Islet precursor cell (in vitro differentiated cells): ENCODE data around the gene TMOD1.
"Not testable (repeated sequence)": the region's sequence is repeated elsewhere in the genome, so short reads cannot be mapped to it uniquely, and the experiment has no call there.

Experiments used
- DNase-seq: peaks from one replicate; pipeline ENCODE4 v3.0.0-alpha.2; 2018

The TMOD1 gene

DNA sequence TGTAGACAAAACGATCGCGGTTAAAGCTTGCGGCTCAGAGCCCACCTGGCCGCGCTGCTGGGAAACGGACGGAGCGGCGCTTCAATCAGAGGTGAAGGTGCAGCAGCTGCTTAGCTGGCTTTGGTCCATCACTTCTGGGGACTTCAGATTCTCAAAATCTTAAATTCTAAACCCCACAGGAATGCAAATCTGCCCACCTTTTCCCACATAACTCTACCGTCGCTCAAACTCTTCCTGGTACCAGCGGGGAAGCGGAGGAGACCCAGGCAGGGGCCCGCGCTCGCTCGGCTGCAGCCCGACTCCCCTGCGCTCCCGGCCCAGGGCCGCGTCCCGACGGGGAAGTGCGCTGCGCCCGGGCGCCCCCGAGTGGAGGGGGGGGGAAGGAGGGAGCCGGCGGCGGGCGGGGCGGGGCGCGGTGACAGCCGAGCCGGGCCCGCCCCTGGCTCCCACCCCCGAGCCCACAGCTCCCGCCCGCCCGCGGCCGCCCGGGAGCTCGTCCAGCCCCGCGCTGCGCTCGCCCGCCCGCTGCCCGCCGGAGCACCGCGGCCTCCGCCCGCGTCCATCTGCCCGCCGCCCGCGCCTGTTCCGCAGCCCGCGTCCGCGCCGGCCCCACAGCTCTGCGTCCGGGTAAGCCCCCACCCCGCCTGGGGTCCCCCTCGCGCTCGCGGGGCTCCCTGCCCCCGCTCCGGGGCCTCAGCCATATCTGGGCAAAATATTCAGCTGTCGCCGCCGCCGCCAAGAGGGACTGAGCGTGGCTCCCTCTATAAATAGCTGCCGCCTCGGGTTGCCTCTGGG lies at the start of gene TMOD1:
TSS of gene TMOD1 (plus strand) at position 490 of the 795 bp plus-strand sequence. CDS start 22,523 bp downstream, outside the sequence.
- peak; percentile 85 for DNase-seq

DNA sequence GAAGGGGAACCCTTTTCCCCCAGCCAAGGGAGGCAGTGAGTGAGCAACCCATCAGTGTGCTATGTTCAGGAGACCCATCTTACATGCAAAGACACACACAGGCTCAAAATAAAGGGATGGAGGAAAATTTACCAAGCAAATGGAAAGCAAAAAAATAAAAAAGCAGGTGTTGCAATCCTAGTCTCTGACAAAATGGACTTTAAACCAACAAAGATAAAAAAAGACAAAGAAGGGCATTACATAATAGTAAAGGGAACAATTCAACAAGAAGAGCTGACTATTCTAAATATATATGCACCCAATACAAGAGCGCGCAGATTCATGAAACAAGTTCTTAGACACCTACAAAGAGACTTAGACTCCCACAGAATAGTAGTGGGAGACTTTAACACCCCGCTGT lies 47.9 kb upstream of the TMOD1 start:
- DNase-seq: not testable (repeated sequence)

DNA sequence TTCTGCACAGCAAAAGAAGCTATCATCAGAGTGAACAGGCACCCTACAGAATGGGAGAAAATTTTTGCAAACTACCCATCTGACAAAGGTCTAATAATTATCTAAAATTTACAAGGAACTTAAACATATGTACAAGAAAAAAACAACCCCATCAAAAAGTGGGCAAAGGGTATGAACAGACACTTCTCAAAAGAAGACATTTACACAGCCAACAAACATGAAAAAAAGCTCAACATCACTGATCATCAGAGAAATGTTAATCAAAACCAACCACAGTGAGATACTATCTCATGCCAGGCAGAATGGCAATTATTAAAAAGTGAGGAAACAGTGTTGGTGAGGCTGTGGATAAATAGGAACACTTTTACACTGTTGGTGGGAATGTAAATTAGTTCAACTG lies 44.6 kb upstream of the TMOD1 start:
- DNase-seq: not testable (repeated sequence)

DNA sequence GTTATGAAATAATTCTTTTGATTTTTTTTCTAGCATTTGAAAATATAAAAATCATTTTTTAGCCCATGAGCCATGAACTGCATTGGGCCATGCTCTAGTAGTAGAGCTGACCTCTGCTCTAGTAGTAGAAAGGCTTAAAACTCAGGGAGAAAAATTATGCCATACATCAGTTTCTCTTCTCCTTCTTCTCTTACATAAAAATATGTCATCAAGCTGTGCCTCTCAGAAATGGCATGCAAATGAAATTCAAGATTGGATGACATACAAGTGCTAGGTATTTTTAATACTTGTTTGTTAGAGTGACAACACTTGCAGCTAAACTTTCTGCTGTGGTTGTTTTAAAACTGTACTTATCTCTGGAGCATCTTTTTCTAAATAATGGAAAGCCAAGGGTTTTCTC lies 42.1 kb upstream of the TMOD1 start:
- DNase-seq: no peak

DNA sequence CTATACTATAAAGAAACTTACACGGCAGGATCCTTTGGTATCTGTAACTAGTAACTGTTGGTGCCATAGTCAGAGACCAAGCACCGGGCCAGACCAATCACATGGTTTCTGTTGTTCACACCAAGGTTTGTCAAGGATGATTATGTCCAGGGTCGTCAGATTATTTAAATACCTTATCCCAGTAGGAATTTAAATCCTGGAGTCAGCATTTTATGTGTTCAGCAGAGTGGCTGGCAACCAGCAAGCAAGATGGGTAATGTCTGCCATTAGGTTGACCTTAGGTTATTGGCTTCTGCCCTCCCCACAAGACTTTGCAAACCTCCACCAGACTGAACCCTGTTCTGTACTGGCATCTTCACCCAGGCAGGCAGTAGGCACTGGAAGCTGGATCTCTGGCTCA lies 39.3 kb upstream of the TMOD1 start:
- no peak for DNase-seq

DNA sequence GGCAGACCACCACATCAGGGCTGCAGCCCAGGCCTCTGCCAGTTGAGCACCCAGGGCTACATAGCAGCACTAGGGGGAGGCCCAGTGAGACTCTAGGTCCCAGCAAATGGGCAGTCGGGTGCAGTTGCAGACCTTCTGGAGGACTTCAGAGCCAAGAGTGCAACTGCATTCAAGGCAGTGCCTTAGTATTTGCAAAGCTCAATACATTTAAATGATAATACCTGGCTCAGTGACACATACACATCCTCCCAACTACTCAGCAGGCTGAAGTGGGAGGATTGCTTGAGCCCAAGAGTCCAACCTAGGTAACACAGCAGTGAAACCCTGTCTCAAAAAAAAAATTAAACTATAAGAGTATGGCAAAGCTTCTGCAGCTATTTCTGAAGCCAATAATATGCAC lies 38.6 kb upstream of the TMOD1 start:
- DNase-seq: no peak

DNA sequence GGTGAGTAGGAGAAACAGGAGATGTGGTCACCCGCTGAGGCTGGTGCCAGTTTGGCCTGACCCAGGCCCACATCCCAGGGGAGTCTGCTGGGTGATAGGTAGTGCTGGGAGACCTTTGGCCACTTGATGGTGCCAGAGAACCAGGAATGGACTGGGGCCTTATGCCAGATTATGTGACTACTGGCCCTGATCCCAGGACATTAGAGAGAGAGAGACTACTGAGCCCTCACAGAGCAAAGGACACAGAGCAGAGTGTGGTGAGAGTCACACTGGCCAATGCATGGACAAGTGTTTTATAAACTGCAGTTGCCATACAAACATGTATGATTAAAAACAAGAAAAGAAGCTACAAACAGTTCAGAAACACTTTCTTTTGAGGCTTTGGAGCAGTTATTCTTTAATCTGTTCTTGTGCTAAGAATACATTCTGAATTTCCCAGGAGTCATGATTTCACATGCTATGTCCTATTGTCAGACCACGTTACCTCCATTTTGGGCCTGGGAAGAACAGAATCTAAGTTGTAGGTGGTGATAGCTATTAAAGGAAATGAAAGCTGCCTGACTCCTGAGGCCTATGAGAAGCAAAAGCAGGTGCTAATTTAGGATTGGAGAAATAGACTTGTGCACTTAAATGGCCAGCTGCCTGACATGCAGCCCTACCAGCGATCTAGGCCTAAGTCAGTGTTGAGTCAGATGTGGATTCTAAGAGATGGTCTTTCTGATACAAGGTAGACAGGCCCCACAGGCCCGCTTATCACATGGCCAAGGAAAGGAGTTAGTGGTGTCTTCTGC lies 32.6 kb upstream of the TMOD1 start:
- peak; percentile 83 for DNase-seq

DNA sequence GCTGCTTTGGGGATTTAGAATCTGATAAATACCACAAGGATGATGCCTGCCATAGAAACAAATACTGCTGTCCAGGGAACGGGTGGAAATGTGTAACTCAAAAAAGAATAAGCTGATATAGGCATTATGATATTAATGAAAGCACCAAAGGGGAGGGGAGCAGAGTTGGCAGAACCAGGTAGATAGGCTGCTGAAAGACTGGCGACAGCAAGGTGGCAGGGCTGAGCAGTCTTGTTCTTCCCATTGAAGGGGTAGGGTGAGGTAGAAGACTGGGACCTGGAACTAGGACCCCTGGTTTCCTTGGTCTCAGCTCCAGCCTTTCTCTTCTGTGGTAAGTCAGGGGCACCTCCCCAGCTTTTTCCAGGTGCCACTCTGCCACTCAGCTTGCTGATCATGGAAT lies 31.4 kb upstream of the TMOD1 start:
- DNase-seq: peak; percentile 58

DNA sequence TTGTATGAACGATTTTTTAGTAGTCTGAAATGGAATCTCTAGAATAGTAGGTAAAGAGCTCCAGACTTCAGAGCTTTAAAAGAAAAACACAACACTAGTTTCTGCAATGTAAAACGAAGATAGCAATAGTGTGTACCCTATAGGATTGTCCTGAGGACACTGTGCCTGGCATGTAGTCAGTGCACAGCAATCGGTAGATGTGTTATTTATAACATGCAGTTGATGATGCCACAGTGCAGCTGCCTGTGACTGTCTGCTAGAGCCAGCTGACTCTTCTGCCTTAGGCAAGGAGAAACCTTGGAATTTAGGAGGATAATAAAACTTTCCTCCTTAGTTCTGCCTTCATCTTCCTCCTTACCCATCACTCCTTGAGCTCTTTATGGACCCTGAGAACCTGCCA lies 27.7 kb upstream of the TMOD1 start:
- DNase-seq: no peak

DNA sequence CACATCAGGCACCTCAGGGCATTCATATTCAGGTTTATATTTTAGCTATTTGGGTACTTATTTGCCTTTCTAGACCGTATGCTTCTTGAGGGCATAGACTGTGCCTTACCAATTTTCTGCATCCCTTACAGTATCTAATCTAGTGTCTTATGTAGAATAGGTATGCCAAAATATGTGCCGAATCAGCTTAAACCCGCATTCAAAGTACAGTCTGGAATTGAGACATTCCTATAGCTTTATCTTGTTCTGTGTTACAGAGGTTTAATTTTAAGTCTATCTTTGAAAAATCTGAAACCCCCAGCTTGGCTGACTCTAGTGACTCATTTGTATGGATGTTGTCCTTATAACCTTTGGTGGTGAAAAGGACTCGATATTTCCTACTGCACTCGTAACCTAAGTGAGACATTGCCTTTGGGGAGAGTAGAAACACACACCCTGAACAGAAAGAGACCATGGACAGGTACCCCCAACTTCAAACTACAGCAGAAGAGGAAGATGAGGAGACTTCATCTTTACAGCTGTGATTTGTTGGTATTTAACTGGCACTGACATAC lies 27.0 kb upstream of the TMOD1 start:
- DNase-seq: no peak

DNA sequence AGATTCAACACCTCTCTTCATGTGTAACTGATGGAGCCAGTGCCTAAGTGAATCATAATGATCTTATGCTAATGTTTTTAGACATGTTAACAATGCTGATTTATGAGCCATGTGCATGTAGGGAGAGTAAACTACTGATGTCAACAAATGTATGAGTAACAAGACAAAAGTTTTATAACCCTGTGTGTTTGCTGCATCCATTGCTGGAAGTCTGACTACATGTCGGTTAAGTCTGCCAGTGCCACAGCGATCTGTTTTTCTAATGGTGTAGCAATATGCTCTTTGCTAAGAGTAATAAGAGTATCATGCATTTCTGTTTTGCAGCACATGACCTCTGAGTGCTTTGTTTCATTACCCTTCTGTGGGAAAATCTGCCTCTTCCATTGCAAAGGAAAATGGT lies 26.4 kb upstream of the TMOD1 start:
- DNase-seq: no peak

DNA sequence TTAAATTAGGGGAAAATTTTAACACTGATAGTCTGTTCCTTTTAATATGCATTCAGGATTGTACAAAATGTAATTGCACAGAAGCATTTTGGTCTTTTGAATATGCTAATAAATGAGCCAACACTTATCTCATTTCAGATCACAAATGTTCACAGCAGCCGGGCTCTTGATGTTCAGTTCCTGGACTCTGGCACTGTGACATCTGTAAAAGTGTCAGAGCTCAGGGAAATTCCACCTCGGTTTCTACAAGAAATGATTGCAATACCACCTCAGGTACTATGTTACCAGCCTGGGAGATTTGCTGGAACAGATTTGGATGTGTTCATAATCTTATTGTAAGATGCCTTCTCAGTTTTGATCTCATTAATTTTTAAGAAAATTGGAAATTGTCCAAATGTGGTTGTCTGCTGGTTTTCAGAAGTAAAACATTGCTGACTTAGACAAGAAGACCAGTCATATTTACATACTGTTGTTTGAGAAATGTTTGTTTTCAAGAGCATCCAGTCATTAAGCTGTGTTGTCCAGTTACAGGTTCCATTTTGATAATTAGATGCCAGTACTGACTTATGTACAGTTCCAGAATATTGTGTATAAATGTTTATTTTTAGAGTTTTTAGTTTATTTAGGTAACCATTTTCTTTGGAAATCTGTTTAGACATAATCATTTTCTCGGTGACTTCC lies 23.0 kb upstream of the TMOD1 start:
- DNase-seq: no peak

DNA sequence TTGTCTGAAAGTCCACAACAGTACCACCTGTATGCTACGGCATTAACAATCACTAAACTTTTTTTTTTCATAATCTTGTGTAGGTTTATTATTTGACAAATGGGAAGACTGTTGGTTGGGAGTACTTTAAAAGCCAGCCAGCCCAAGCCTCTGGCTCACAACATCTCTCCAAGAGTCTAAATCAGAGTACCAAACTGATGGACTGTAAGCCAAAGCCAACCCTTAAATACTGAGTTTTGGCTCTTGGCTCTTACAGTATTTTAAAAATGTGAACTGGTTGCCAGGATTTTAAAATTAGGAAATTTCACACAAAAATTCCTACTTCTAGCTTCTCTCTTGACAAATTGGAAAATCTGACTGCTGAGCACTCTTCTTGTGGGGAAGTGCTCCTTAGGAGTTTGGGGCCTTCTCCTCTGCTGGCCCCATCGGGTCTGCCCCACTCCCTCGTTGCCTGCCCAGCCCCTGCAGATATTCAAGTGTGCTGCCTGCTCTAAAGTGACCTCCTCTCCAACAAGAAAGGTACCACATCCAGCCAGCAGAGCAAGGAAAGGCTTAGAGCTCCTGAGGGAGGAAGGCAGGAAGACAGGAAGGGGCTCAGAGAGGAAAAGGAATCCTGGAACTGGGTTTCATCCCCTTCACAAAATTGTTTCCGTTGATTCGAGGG lies 21.8 kb upstream of the TMOD1 start:
- no peak for DNase-seq

DNA sequence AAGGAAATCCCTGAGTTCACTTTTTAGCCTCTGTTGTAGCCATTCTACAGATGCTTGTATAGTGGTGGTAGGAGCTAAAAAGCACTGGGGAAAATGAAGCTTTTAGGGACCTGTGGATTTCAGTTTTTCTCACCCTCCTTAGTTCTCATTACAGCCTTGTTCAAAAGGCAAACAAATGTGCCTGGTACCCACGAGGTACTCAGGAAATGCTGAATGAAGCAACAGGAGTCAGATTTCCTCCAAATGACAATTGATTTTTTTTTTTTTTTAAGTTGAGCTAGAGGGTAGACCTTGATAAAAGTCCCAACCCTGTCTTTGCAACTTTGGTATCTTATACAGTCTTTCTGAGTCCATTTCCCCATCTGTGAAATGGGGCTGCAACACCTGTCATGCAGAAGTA lies 21.3 kb upstream of the TMOD1 start:
- no peak for DNase-seq

DNA sequence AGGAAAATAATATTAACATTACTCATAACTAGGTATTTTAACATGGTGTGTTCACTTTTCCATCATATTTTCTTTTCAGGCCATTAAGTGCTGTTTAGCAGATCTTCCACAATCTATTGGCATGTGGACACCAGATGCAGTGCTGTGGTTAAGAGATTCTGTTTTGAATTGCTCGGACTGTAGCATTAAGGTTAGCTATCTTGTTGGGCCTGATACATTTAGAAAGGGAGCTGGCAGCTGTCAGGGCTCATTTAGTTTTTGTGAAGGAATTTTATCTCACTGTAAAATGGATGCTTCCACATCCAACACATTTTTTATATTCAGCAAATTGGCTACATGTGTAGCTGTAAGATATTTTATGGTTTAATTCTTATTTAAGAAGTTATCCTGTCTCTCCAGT lies 20.7 kb upstream of the TMOD1 start:
- DNase-seq: no peak

DNA sequence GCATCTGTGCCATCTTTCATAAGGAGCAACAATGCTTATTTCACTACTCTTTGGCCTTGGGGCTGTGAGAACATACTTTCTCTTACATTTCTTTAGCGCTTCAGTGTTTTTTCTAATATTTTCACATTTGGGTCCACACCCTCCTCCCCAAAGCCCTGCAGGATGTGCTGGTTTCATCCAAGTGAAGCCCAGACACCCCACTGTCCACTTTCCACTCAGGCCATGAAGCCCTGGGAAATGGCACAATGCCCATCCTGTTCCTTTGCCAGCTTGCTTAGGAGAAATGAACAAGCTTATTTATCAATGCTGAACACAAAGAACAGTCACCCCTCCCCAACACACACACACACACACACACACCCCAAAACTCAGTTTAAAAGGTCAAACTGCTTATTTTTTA lies 17.3 kb upstream of the TMOD1 start:
- no peak for DNase-seq

DNA sequence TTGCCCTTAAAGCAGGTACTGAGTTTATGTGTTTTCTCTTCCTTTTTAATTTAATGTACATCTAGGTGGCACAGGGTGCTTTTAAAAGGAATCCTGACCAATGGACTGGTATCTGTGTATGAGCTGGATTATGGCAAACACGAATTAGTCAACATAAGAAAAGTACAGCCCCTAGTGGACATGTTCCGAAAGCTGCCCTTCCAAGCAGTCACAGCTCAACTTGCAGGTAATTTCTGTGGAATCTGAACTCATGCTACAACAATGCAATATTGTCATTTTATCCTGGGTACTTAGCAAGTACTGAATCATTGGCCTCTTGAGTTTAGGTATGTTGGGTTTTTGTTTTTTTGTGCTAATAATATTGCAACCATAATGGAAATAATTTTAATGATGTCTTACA lies 14.4 kb upstream of the TMOD1 start:
- no peak for DNase-seq

DNA sequence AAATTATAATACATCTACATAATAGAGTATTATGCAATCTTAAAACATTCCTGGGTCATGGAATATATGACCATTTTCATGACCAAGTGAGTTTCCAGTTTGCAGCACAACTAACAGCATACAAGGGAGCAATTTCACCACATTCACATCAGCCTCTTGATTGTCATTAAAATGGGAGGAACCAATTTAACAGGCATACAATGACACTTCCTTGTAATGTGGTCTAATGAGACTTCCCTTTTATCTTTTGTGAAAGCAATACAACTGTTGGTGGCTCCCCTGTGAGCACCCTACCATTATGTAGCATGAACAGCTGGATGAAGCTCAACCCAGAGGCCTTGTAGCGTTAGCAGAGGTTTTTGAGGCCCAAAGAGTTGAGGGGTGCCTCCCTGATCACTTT lies 13.6 kb upstream of the TMOD1 start:
- DNase-seq: no peak

DNA sequence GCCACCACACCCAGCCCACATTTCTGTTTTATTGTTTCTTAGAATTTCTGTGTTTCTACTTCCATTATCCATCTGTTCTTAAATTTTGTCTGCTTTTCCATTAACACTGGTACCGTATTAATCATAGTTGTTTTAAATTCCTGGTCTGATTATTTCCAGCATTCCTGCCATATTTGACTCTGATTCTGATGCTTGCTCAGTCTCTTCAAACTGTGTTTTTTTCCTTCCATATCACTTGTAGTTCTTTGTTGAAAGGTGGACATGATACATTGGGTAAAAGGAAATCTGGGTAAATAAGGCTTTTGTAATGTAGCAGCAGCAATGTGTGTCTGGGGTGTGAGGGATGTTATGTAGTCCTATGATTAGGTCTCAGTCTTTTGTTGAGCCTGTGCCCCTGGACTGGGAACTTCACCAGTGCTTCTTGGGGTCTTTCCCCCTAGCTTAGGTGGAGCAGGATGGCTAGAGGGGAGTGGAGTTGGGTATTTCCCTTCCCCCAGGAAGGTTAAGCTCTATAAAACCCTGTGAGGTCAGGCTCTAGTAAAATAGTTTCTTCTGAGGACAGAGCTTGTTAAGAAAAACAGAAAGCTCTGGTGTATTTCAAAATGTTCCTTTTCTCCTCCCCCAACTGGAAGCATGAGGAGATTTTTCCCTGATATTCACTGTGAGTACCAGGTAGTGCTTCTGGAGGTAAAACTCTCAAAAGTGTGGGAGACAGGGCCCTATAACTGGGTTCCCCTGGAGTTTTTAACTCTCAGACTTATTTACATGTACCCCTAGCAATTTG lies 10.1 kb upstream of the TMOD1 start:
- peak; percentile 15 for DNase-seq

DNA sequence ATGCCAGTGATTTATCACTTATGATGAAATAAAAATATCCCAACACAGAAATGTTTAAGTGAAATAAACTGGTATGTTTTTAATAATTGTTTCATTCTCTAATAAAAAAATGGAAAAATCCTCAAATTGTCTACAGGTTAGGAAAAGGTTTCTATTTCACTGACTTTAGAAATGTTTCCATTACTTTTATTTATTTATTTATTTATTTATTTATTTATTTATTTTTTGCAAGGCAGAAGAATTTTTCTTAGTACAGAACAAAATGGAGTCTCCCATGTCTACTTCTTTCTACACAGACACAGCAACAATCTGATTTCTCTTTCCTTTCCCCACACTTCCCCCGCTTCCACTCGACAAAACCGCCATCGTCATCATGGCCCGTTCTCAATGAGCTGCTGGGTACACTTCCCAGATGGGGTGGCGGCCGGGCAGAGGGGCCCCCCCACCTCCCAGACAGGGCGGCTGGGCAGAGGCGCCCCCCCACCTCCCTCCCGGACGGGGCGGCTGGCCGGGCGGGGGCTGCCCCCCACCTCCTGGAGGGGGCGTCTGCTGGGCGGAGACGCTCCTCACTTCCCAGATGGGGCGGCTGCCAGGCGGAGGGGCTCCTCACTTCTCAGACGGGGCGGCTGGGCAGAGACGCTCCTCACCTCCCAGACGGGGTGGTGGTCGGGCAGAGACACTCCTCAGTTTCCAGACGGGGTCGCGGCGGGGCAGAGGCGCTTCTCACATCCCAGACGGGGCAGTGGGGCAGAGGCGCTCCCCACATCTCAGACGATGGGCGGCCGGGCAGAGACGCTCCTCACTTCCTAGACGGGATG lies 3.7 kb upstream of the TMOD1 start:
- peak; percentile 12 for DNase-seq

DNA sequence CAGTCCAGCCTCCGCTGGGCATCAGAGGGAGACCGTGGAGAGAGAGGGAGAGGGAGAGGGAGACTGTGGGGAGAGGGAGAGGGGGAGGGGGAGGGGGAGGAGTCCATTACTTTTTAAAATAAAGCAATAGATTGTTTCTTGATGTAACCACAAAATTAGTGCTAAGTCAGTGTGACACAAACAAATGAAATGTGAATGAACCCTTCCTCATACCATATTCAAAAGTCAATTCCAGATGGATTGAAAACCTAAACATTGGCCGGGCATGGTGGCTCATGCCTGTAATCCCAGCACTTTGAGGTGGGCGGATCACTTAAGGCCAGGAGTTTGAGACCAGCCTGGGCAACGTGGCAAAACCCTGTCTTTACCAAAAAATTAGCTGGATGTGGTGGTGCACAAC lies 2.6 kb upstream of the TMOD1 start:
- DNase-seq: peak; percentile 21
